GM23338 (cell line): ENCODE results near the gene MAGI3. TPM values are rescaled to one million over a fixed set of nuclear protein-coding genes. Genes with fewer than 3 reads are reported as not detected.

Experiments used
- ATAC-seq: fragments of 200-7000 bp; cut with Tn5 transposase; 3 replicates; pipeline ENCODE4 v1.9.1; 2020
- DNase-seq: peaks from one replicate; pipeline ENCODE4 v3.0.0-alpha.2; 2015; ENCODE audit warnings: low spot score
- H2AFZ ChIP-seq: fragments of 200-600 bp; sonication (generic); 2 replicates; pipeline ENCODE4 v1.8.0; 2016; ENCODE audit warnings: antibody characterized with exemption, mild to moderate bottlenecking, moderate library complexity
- H3F3A ChIP-seq: fragments of 200-600 bp; sonication (generic); replicated peaks from 2 replicates; pipeline ENCODE4 v1.8.0; 2017; ENCODE audit warnings: antibody characterized with exemption, mixed run types, low read depth
- H3K27ac ChIP-seq: fragments of 200-600 bp; sonication (generic); 2 replicates; pipeline ENCODE4 v1.6.1; 2016; ENCODE audit warnings: low read depth
- H3K27me3 ChIP-seq: fragments of 200-600 bp; sonication (generic); 2 replicates; pipeline ENCODE4 v1.8.0; 2016; ENCODE audit warnings: mild to moderate bottlenecking, mixed run types, moderate library complexity; ENCODE audit not compliant: insufficient read depth
- H3K36me3 ChIP-seq: fragments of 200-600 bp; sonication (generic); 2 replicates; pipeline ENCODE4 v1.8.0; 2016; ENCODE audit warnings: mild to moderate bottlenecking; ENCODE audit not compliant: insufficient read depth
- H3K4me1 ChIP-seq: fragments of 200-600 bp; sonication (generic); 2 replicates; pipeline ENCODE4 v1.8.0; 2016; ENCODE audit warnings: mild to moderate bottlenecking, moderate library complexity; ENCODE audit not compliant: insufficient read depth
- H3K4me2 ChIP-seq: fragments of 200-600 bp; sonication (generic); 2 replicates; pipeline ENCODE4 v1.7.1; 2017; ENCODE audit warnings: mixed run types
- H3K4me3 ChIP-seq: fragments of 200-600 bp; sonication (generic); 2 replicates; pipeline ENCODE4 v1.6.1; 2016; ENCODE audit warnings: mixed run types
- H3K79me2 ChIP-seq: fragments of 200-600 bp; sonication (generic); replicated peaks from 2 replicates; pipeline ENCODE4 v1.8.0; 2017; ENCODE audit warnings: mild to moderate bottlenecking; ENCODE audit not compliant: insufficient read depth
- H3K9me2 ChIP-seq: fragments of 200-600 bp; sonication (generic); 2 replicates; pipeline ENCODE4 v1.8.0; 2017; ENCODE audit not compliant: insufficient read depth
- H4K20me1 ChIP-seq: fragments of 200-600 bp; sonication (generic); replicated peaks from 2 replicates; pipeline ENCODE4 v1.8.0; 2017; ENCODE audit warnings: mild to moderate bottlenecking; ENCODE audit not compliant: insufficient read depth
- H3K27ac Mint-ChIP-seq: 2 replicates; pipeline ENCODE4 v1.8.0; 2020; ENCODE audit warnings: inconsistent platforms, mild to moderate bottlenecking, moderate library complexity, mixed read lengths
- H3K27me3 Mint-ChIP-seq: 3 replicates; pipeline ENCODE4 v1.8.0; 2022; ENCODE audit warnings: low read depth, mild to moderate bottlenecking, moderate library complexity, mixed read lengths, inconsistent platforms; ENCODE audit not compliant: insufficient read depth, poor library complexity
- H3K36me3 Mint-ChIP-seq: 3 replicates; pipeline ENCODE4 v1.8.0; 2021; ENCODE audit warnings: low read depth, mild to moderate bottlenecking, inconsistent platforms, moderate library complexity, mixed read lengths
- H3K4me1 Mint-ChIP-seq: 3 replicates; pipeline ENCODE4 v1.8.0; 2020; ENCODE audit warnings: mild to moderate bottlenecking, inconsistent platforms, mixed read lengths
- H3K4me3 Mint-ChIP-seq: 3 replicates; pipeline ENCODE4 v1.8.0; 2021; ENCODE audit warnings: moderate library complexity, mild to moderate bottlenecking, inconsistent platforms, mixed read lengths
- H3K9me3 Mint-ChIP-seq: 3 replicates; pipeline ENCODE4 v1.8.0; 2020; ENCODE audit warnings: moderate library complexity, mild to moderate bottlenecking, inconsistent platforms, mixed read lengths
- CREB1 ChIP-seq: fragments of 250-450 bp; sonication (Bioruptor Pico); IDR thresholded peaks from 2 replicates; pipeline ENCODE4 v1.5.0; 2020; ENCODE audit warnings: low read depth, mild to moderate bottlenecking, moderate library complexity
- CTCF ChIP-seq, 2 experiments: fragments of 200-600 bp in 1 of 2; sonication (generic) in 1 of 2; conservative IDR thresholded peaks; 2 replicates each; pipeline versions ENCODE4 v1.5.1 to v1.6.1; 2016 to 2017; ENCODE audit warnings: antibody characterized with exemption in 2 of 2, low read depth in 2 of 2, mild to moderate bottlenecking in 2 of 2, moderate library complexity in 1 of 2
- ETS1 ChIP-seq: IDR thresholded peaks from 2 replicates; pipeline ENCODE4 v1.6.1; 2016; ENCODE audit warnings: antibody characterized with exemption
- EZH2 ChIP-seq: fragments of 200-600 bp; sonication (generic); IDR thresholded peaks from one replicate; pipeline ENCODE4 v1.8.0; 2017; ENCODE audit warnings: antibody characterized with exemption, mild to moderate bottlenecking, low read depth; ENCODE audit not compliant: unreplicated experiment
- EZH2phosphoT487 ChIP-seq: fragments of 200-600 bp; sonication (generic); IDR thresholded peaks from one replicate; pipeline ENCODE4 v1.8.1; 2018; ENCODE audit warnings: antibody characterized with exemption; ENCODE audit not compliant: unreplicated experiment
- JUNB ChIP-seq: IDR thresholded peaks from one replicate; pipeline ENCODE4 v1.6.1; 2016; ENCODE audit warnings: antibody characterized with exemption; ENCODE audit not compliant: unreplicated experiment
- NANOG ChIP-seq: IDR thresholded peaks from 2 replicates; pipeline ENCODE4 v1.6.1; 2016; ENCODE audit warnings: antibody characterized with exemption, borderline replicate concordance
- POLR2AphosphoS5 ChIP-seq: IDR thresholded peaks from 2 replicates; pipeline ENCODE4 v1.6.1; 2016; ENCODE audit warnings: antibody characterized with exemption, low read depth
- REST ChIP-seq: IDR thresholded peaks from one replicate; pipeline ENCODE4 v1.6.1; 2018; ENCODE audit warnings: antibody characterized with exemption; ENCODE audit not compliant: unreplicated experiment
- STAT1 ChIP-seq: IDR thresholded peaks from one replicate; pipeline ENCODE4 v1.6.1; 2016; ENCODE audit warnings: antibody characterized with exemption; ENCODE audit not compliant: unreplicated experiment
- ZNF114 ChIP-seq: fragments of 250-450 bp; sonication (Bioruptor Pico); IDR thresholded peaks from 2 replicates; pipeline ENCODE4 v1.5.0; 2020; ENCODE audit warnings: mild to moderate bottlenecking, moderate library complexity
- ZNF331 ChIP-seq: fragments of 250-450 bp; sonication (Bioruptor Pico); IDR thresholded peaks from 2 replicates; pipeline ENCODE4 v1.5.0; 2020; ENCODE audit warnings: low read depth, mild to moderate bottlenecking, moderate library complexity
- ZNF462 ChIP-seq: fragments of 250-450 bp; sonication (Bioruptor Pico); IDR thresholded peaks from 2 replicates; pipeline ENCODE4 v1.5.0; 2020; ENCODE audit warnings: mild to moderate bottlenecking, moderate library complexity
- polyA plus RNA-seq: library from polyadenylated mRNA; unstranded; fragments of >200 nt; fragmentation: Nextera tagmentation; extraction: Ambion mirVana; gene quantifications from 2 replicates; pipeline ENCODE4 v1.2.1, GENCODE V29; 2016
- total RNA-seq: library from RNA; depleted of rRNA; stranded (reverse); fragments of >200 nt; shearing (Covaris generic); gene quantifications from 2 replicates; pipeline ENCODE4 v1.2.3, GENCODE V29; 2014

The MAGI3 gene
- total and polyA plus RNA-seq, 2 experiments from 2014 or later, result 3.9 to 10.0 TPM

GRCh38 chr1:113372546-113372945, 17.8 kb upstream of the MAGI3 start:
- Histone ChIP-seq H3K27ac (no peak overlapping the region), H3K4me1 (no peaks in the 10 kb centered on the region), H3K36me3 (no peaks in the 10 kb centered on the region), H3K79me2 (no peaks in the 10 kb centered on the region), H4K20me1 (no peaks in the 10 kb centered on the region), H3K4me3 (no peak overlapping the region), H3F3A (no peaks in the 10 kb centered on the region), H3K4me2 (no peak overlapping the region), H3K27me3 (no peaks in the 10 kb centered on the region), H3K9me2 (0 out of 2 replicates have a peak, but pooled peaks cover 2% of the 10 kb centered on the region), H2AFZ (no peak overlapping the region)
- Mint-ChIP-seq H3K9me3 (no peaks in the 10 kb centered on the region), H3K36me3 (no peaks in the 10 kb centered on the region), H3K4me1 (no peaks in the 10 kb centered on the region), H3K27me3 (no peaks in the 10 kb centered on the region), H3K4me3 (no peak overlapping the region), H3K27ac (no peak overlapping the region)
- DNase-seq (no peak), ATAC-seq (no peak)
- TF ChIP-seq ETS1 (no peak), REST (no peak), ZNF114 (no peak), POLR2AphosphoS5 (no peak), JUNB (no peak), STAT1 (no peak), ZNF462 (CRISPR knock-in tag) (no peak), EZH2 (no peak), NANOG (no peak), EZH2phosphoT487 (no peak), CTCF (conservative IDR thresholded peaks at IDR 0.05; ENCODE audit: low read depth in 2 of 2) (no peak), CREB1 (CRISPR knock-in tag) (no peak), ZNF331 (CRISPR knock-in tag) (no peak)
